Placental epithelial cell (primary cell): Measurements from ENCODE around the gene DHH. TPM values are rescaled to one million over a fixed set of nuclear protein-coding genes. Genes with fewer than 3 reads are reported as not detected.

Experiments
- small RNA-seq: library from RNA; depleted of rRNA; stranded (forward); fragments of <200 nt; gene quantifications from one replicate; pipeline ENCODE3, GENCODE V24; 2012
- total RNA-seq: library from RNA; depleted of rRNA; stranded (reverse); fragments of >200 nt; gene quantifications from 2 replicates; pipeline ENCODE4 v1.2.3, GENCODE V29; 2012

Gene DHH
- total RNA-seq, result under 0.01 TPM in 1 of 2 replicates, not detected in the other

DNA sequence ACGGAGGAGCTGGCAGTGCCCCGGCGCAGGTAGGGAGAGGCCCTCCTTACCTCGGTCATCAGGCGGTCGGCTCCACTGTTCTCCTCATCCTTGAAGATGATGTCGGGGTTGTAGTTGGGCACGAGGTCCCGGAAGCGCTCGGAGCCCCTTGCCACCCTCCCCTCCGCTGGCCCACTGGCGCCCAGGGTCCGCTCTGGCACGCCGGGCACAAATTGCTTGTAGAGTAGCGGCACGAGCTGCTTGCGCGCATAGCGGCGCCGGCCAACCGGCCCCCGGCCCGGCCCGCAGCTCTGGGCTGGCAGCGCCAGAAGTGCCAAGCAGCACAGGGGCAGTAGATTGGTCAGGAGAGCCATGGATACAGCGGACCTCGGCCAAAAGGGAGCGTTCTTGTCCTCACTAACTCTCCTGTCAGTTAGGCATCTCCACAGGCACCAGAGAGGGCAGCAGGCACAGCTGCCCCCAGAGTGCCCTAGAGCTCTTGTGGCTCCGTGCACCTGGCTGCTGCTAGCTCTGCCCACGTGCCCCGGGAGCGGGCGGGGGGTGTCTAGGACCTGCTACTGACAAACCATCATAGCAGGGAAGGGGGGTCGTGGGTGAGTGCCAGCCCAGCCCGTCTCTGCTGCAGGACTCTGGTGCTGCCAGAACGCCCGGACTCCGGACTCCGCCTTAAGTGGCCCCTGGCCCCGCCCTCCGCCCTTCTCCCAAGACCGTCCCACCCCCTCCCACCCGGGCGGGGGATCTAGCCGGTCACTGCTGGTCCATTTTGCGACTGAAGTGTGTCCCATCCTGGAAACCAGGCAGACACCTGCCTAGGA is at the start of gene DHH:
TSS of gene DHH (minus strand) at position 642 of the 815 bp plus-strand sequence. CDS start at position 353, 289 bp downstream.

DNA sequence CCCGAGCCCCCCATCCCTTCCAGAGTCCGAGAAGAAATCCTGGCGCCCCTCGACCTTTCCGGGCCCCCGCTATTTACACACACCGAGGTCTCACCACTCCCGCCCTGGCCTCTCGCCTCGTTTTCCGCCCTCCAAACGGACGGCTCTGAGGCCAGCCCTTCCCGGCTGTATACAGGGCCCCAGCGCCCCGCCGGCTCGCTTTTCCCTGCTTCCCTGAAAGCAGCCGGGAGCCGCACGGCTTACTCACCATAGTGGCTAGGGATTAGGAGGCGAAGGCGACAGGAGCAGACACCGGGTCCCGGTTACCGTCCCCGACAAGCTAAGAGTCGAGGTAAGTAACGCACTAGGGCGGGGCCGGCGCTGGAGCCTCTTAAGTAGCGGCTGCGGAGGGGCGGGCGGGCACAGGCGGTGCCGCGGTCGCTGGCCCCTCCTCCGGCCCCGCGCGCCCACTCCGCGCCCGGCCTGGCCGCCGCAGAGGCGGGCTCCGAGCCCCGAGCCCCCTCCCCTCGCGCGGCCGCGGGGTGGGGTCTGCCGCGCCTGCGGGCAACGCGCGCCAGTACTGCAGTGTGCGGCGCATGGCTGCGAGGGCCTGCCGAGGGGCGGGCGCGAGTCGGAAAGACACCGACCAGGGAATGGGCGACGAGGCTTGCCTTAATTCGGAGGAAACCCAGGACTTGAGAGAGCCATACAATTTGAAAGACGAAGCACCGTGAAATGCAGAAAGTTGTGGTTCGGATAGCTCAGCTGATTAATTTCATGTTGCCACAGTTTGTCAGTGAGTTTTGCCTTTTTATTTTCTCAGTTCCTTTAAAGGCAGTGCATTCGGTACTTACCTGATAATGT is 36.7 kb upstream of the DHH start, which contains the start of gene TUBA1B:
TSS of gene TUBA1B (minus strand) at position 345 of the 843 bp plus-strand sequence. CDS start at position 250, 95 bp downstream.

GRCh38 chr12:49110464-49111155 is 16.0 kb upstream of the DHH start, which contains the start of gene LMBR1L:
Gene LMBR1L (minus strand): TSS chr12:49110847. CDS start chr12:49110555, 292 bp downstream.

DNA sequence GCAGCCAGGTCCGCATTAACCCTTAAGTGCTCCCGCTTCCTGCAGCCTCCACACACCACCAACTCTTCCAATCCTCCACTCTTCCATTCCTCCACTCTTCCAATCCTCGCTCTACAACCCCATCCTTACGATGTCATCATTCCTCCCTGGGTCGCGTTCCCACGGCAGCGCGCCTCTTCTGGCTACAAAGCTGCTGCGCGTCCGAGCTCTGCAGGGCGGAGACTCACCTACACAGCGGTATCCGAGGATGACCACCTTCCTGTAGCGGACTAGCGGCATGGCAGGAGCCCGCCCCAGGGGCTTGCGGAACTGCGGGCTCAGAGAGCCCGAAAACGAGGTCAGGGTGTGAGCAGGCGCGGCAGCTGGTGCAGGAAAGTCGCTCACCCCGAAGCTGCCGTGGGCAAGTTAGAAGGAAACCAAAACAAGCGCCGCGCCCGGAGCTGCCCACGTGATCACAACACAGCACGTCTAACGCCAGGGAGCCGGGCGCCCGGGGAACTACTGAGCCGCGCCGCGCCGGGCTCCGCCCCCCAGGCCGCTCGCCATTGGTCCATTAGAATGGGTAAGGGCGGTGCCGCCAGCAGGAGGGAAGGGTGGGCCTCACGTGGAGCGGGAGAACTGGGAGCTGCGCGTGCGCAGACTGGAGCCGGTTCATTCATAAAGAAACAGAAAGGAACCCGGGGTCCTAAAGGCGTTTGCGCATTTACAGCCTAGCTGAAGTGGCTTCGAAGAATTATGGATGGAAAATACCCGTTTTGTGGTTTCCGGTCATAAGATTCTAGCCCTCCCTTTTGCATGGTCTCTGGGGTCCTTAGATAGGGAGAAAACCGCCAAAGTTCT is 24.9 kb downstream of the DHH start, which contains the start of gene RHEBL1:
TSS of gene RHEBL1 (minus strand) at position 473 of the 840 bp plus-strand sequence. CDS start at position 279, 194 bp downstream.

DNA sequence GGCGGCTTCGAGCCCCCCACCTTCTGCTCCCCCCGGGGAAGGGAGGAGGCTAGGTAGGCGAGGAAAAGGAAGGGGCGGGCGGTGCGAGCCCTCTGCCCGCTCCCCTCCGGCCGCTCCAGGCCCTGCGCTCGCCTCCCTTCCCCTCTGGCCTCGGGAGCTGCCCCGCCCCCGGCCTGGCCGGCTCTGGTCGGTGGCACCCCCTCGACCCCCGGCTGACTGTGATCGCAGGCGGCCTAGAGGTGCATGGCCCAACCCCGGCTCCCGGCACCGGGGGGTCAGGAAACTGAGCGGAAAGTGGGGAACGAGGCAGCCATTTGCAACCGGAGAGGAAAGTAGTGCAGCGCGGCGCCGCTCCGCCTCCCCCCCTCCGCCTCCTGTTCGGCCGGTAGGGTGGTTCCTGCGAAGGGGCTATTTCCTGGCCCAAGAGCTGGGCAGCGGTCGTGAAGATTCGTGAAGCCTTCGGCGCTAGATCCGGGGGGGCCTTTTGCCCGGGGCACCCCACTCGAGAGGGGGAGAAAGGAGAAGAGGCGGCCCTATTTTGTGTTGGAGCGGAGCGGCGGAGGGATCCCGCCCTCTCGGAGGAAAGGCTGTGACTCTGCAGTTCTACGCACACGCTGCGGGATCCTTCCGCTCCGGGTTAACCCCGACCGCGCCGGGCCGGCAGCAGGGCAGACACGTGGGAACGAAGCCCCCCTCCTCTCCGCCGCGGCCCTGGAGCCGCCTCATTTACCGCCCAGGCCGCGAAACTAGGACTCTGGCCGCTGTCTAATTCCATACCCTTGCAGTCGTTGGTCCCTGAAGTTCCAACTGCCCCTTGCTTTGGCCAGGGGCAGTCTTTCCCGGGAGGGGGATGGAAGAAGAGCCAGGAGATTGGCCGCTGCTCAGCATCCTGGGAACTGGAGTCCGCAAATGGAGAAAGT is 34.1 kb downstream of the DHH start, which contains the start of gene KMT2D:
TSS of gene KMT2D (minus strand) at position 558 of the 920 bp plus-strand sequence. CDS start 5,470 bp downstream, outside the sequence.

Small RNA genes lying within 50 kb of the gene (small RNA-seq; reads per million reads assigned to genes)
- not detected for gene RF00019

Other genes starting within 250 kb of the DHH start
- gene DDX23, start 242.6 kb downstream of the DHH start, total RNA-seq, result 56.7 and 80.9 TPM in 2 replicates
- not detected in 2 replicates for gene RND1, start 228.9 kb downstream of the DHH start, total RNA-seq
- gene FKBP11, start 169.3 kb downstream of the DHH start, total RNA-seq, result 34.1 and 47.1 TPM in 2 replicates
- 19.6 and 45.4 TPM in 2 replicates for gene ARF3, start 137.3 kb downstream of the DHH start, total RNA-seq
- gene WNT10B, start 123.1 kb downstream of the DHH start, total RNA-seq, result 0.22 and 0.39 TPM in 2 replicates
- gene WNT1, start 116.5 kb downstream of the DHH start, total RNA-seq, result 0.11 TPM in 1 of 2 replicates, not detected in the other
- under 0.01 and 0.22 TPM in 2 replicates for gene DDN, start 95.4 kb downstream of the DHH start, total RNA-seq
- gene PRKAG1, start 76.0 kb downstream of the DHH start, total RNA-seq, result 72.2 and 74.6 TPM in 2 replicates
- 32.1 and 41.2 TPM in 2 replicates for gene KMT2D, start 34.0 kb downstream of the DHH start, total RNA-seq
- not detected in 2 replicates for gene RHEBL1, start 24.8 kb downstream of the DHH start, total RNA-seq
- 41.3 and 81.3 TPM in 2 replicates for gene LMBR1L, start 16.0 kb upstream of the DHH start, total RNA-seq
- gene TUBA1B, start 36.6 kb upstream of the DHH start, total RNA-seq, result 451 and 3,354 TPM in 2 replicates
- gene TUBA1A, start 94.3 kb upstream of the DHH start, total RNA-seq, result 180 and 234 TPM in 2 replicates
- gene TUBA1C, start 170.3 kb upstream of the DHH start, total RNA-seq, result 221 and 908 TPM in 2 replicates
- gene PRPH, start 200.3 kb upstream of the DHH start, total RNA-seq, result not detected in 2 replicates
- 2.7 and 7.6 TPM in 2 replicates for gene TROAP, start 228.5 kb upstream of the DHH start, total RNA-seq
- gene C1QL4, start 242.4 kb upstream of the DHH start, total RNA-seq, result not detected in 2 replicates